ENCODE measurements around the gene CEP164.

GRCh38 chr11:117345039-117345438, 17.4 kb downstream of the CEP164 start:
- TF ChIP-seq, protein P1, sequence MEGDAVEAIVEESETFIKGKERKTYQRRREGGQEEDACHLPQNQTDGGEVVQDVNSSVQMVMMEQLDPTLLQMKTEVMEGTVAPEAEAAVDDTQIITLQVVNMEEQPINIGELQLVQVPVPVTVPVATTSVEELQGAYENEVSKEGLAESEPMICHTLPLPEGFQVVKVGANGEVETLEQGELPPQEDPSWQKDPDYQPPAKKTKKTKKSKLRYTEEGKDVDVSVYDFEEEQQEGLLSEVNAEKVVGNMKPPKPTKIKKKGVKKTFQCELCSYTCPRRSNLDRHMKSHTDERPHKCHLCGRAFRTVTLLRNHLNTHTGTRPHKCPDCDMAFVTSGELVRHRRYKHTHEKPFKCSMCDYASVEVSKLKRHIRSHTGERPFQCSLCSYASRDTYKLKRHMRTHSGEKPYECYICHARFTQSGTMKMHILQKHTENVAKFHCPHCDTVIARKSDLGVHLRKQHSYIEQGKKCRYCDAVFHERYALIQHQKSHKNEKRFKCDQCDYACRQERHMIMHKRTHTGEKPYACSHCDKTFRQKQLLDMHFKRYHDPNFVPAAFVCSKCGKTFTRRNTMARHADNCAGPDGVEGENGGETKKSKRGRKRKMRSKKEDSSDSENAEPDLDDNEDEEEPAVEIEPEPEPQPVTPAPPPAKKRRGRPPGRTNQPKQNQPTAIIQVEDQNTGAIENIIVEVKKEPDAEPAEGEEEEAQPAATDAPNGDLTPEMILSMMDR (IDR thresholded peaks at IDR 0.05), result no peak
- no peak for TF ChIP-seq POLR2A (IDR thresholded peaks at IDR 0.05)

All from thyroid gland (tissue), 4 donors.